ENCODE data around the gene SERINC3.

The SERINC3 gene

DNA sequence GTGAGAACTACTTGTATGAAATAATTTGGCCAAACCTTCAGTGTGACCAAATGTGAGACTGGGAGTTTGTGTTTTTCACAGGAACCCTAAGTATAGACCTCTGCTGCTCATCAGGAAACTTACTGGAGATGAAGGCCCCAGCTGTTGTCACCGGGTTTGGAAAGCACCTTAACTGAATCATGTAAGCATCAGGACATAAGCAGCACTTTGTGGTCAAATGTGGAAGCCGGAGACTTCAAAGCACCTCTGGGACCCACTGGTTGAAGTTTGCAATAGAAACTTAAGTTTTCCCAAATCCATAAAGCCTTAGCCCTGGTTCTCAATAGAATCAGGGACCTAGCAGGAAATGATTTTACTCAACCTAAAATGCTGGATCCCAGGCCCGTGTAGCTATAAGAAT is 31.9 kb downstream of the SERINC3 start:
- no peak overlapping the region for H3K27ac Mint-ChIP-seq
- no peaks in the 10 kb centered on the region for H3K27me3 Mint-ChIP-seq (ENCODE audit: low read depth)
- peaks cover 68% of the 10 kb centered on the region for H3K36me3 Mint-ChIP-seq (ENCODE audit: low read depth)
- TF ChIP-seq, protein P1, sequence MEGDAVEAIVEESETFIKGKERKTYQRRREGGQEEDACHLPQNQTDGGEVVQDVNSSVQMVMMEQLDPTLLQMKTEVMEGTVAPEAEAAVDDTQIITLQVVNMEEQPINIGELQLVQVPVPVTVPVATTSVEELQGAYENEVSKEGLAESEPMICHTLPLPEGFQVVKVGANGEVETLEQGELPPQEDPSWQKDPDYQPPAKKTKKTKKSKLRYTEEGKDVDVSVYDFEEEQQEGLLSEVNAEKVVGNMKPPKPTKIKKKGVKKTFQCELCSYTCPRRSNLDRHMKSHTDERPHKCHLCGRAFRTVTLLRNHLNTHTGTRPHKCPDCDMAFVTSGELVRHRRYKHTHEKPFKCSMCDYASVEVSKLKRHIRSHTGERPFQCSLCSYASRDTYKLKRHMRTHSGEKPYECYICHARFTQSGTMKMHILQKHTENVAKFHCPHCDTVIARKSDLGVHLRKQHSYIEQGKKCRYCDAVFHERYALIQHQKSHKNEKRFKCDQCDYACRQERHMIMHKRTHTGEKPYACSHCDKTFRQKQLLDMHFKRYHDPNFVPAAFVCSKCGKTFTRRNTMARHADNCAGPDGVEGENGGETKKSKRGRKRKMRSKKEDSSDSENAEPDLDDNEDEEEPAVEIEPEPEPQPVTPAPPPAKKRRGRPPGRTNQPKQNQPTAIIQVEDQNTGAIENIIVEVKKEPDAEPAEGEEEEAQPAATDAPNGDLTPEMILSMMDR (IDR thresholded peaks at IDR 0.05; ENCODE audit: unreplicated experiment in 3 of 3) = no peak
- H3K4me1 Mint-ChIP-seq = no peaks in the 10 kb centered on the region
- H3K4me3 Mint-ChIP-seq = no peak overlapping the region
- no peaks in the 10 kb centered on the region for H3K9me3 Mint-ChIP-seq

DNA sequence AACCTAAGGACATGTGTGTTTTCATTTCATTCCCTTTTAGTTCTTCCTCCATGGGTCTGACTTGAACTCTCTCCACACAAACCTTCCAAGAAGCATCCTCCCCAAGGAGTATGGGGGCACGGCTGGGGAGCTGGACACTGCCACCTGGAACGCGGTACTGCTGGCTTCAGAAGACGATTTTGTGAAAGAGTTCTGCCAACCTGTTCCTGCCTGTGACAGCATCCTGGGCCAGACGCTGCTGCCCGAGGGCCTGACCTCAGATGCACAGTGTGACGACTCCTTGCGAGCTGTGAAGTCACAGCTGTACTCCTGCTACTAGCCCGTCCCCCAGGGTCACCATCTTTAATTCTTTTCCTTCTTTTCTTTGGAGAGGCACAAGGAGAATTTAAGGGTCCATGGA is 32.6 kb downstream of the SERINC3 start:
- Mint-ChIP-seq H3K9me3 (no peaks in the 10 kb centered on the region), H3K4me3 (no peak overlapping the region), H3K36me3 (ENCODE audit: low read depth) (peaks cover 64% of the 10 kb centered on the region), H3K27me3 (ENCODE audit: low read depth) (no peaks in the 10 kb centered on the region), H3K27ac (no peak overlapping the region), H3K4me1 (no peaks in the 10 kb centered on the region)
- TF ChIP-seq, protein P1 (IDR thresholded peaks at IDR 0.05; ENCODE audit: unreplicated experiment in 3 of 3) = no peak

DNA sequence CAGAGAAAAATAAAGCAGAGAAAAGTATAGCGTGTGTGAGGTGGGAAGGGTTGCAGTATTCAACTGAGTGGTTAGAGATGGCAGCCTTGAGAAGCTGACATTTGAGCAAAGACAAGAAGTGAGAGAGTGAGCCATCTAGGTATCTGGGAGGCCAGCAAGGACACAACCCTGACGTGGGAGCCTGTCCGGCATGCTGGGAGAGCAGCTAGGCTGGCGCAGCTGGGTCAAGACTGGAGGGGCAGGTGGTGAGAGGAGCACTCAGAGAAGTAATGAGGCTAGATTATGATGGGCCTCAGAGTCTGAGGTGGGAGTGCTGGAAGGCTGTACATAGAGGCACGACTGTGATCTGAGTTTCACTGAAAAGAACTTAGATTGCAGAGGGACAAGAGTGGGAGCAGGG is 33.3 kb downstream of the SERINC3 start:
- no peak overlapping the region for H3K4me3 Mint-ChIP-seq
- H3K9me3 Mint-ChIP-seq = no peaks in the 10 kb centered on the region
- no peaks in the 10 kb centered on the region for H3K27me3 Mint-ChIP-seq (ENCODE audit: low read depth)
- no peak overlapping the region for H3K27ac Mint-ChIP-seq
- no peaks in the 10 kb centered on the region for H3K4me1 Mint-ChIP-seq
- TF ChIP-seq, protein P1 (IDR thresholded peaks at IDR 0.05; ENCODE audit: unreplicated experiment in 3 of 3) = no peak
- H3K36me3 Mint-ChIP-seq (ENCODE audit: low read depth) = peaks cover 63% of the 10 kb centered on the region

DNA sequence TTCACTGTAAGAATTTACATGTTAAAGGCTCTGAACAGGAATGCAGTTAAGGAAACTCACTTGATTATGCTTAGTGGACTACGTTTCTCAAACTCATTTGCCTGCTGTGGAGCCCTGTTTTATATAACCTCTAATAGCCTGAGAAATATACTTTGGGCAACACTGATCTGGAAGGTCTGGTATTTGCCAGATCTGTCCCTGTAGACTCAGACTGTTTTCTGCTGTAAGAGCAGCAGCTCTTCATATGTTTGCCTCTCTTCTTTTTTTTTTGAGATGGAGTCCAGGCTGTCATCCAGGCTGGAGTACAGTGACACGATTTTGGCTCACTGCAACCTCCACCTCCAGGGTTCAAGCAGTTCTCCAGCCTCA is 36.1 kb downstream of the SERINC3 start:
- no peak overlapping the region for H3K4me3 Mint-ChIP-seq
- H3K4me1 Mint-ChIP-seq = no peaks in the 10 kb centered on the region
- H3K27me3 Mint-ChIP-seq (ENCODE audit: low read depth) = no peaks in the 10 kb centered on the region
- H3K9me3 Mint-ChIP-seq = no peaks in the 10 kb centered on the region
- no peak overlapping the region for H3K27ac Mint-ChIP-seq
- TF ChIP-seq, protein P1 (IDR thresholded peaks at IDR 0.05; ENCODE audit: unreplicated experiment in 3 of 3) = no peak
- peaks cover 65% of the 10 kb centered on the region for H3K36me3 Mint-ChIP-seq (ENCODE audit: low read depth)

DNA sequence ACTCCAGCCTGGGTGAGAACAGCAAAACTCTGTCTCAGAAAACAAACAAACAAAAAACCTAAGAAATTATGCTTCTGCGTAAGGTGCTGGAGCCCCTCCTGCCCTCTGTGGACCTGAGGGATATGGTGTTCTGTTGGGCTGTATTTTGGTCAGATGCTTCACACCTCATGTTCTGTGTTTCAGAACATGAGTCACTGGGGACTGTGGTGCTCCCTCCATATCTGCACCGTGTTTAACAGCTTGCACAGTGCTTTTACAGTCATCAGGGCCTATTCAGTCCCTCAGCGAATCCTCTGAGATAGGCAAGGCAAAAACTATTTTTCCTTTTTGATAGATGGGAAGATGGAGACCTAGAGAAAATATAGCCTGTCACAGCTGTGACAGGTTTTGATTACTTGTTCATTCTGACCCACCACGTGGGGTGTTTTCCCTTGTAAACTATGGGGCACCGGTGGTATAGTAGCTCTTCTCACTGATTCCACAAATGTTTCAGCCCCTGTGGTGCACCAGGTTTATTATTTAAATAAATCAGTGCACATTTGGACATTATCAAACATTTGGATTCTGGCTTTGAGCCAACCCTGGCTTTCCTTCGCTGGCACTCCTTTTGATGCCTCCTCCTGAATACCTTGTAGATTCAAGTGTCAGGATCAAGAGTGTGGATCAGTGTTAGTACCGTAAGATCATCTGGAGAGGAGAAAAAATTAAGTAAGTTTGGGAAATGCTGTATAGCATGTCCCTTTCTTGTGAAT is 36.6 kb downstream of the SERINC3 start:
- TF ChIP-seq, protein P1 (IDR thresholded peaks at IDR 0.05; ENCODE audit: unreplicated experiment in 3 of 3) = no peak
- Mint-ChIP-seq H3K4me1 (no peaks in the 10 kb centered on the region), H3K27ac (no peak overlapping the region), H3K4me3 (no peak overlapping the region), H3K36me3 (ENCODE audit: low read depth) (peaks cover 67% of the 10 kb centered on the region), H3K27me3 (ENCODE audit: low read depth) (no peaks in the 10 kb centered on the region), H3K9me3 (no peaks in the 10 kb centered on the region)

DNA sequence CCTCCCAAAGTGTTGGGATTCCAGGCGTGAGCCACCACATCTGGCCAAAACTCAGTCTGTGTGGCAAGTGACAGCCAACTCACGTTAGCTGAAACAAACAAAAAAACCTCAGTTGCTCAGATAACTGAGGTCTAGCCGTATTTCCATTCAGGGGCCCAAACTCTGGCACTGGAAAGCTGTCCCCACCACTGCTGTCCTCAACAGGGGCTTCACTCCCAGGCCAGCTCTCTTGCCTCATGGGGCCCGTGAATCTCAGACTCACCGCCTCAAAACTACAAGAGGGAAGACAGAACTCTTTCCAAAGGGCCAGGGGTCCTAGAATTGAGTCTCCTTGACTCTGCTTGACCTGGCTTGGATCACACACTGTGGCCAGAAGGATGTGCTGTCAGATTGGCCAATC is 38.8 kb downstream of the SERINC3 start:
- H3K9me3 Mint-ChIP-seq = no peaks in the 10 kb centered on the region
- H3K4me1 Mint-ChIP-seq = peaks cover 5% of the 10 kb centered on the region
- no peak overlapping the region for H3K4me3 Mint-ChIP-seq
- H3K27ac Mint-ChIP-seq = no peak overlapping the region
- H3K36me3 Mint-ChIP-seq (ENCODE audit: low read depth) = peaks cover 49% of the 10 kb centered on the region
- no peaks in the 10 kb centered on the region for H3K27me3 Mint-ChIP-seq (ENCODE audit: low read depth)
- TF ChIP-seq, protein P1 (IDR thresholded peaks at IDR 0.05; ENCODE audit: unreplicated experiment in 3 of 3) = no peak

Data from nephron (organoid).